ENCODE measurements around the gene SCML1. TPM values are rescaled to one million over a fixed set of nuclear protein-coding genes. Genes with fewer than 3 reads are reported as not detected.

SCML1 gene
- total RNA-seq, 1 donor from 2014 or later, result 6.8 TPM

DNA sequence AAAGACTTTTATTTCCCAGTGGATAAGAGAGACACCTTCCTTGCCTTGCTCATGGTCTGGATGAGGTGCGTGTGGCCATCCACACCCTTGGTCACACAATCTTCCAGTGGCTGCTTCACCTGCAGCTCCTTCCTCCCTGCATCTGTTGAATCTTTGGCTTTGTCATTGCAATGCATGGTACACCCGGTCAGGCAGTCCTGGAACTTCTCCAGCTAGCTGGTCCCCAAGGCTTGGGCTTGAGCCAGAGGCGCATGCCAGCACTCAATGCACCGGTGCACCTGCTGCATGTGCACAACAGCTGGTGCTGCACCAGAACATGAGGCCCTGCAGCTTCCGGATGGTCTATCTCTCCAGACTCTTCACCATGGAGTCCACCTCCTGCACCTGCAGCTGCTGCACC, 31.7 kb downstream of the SCML1 start:
- H3K27ac ChIP-seq (replicated peaks), result no peak overlapping the region
- no peaks in the 10 kb centered on the region for H3K36me3 ChIP-seq
- H3K9me3 ChIP-seq (replicated peaks), result no peaks in the 10 kb centered on the region
- no peaks in the 10 kb centered on the region for H3K27me3 ChIP-seq (ENCODE audit: low read depth)
- no peak overlapping the region for H3K4me3 ChIP-seq
- H3K4me1 ChIP-seq, result no peaks in the 10 kb centered on the region
- DNase-seq, result no peak
- intact Hi-C loops (cut with micrococcal nuclease), result no loop called here
- TF ChIP-seq, protein P1, sequence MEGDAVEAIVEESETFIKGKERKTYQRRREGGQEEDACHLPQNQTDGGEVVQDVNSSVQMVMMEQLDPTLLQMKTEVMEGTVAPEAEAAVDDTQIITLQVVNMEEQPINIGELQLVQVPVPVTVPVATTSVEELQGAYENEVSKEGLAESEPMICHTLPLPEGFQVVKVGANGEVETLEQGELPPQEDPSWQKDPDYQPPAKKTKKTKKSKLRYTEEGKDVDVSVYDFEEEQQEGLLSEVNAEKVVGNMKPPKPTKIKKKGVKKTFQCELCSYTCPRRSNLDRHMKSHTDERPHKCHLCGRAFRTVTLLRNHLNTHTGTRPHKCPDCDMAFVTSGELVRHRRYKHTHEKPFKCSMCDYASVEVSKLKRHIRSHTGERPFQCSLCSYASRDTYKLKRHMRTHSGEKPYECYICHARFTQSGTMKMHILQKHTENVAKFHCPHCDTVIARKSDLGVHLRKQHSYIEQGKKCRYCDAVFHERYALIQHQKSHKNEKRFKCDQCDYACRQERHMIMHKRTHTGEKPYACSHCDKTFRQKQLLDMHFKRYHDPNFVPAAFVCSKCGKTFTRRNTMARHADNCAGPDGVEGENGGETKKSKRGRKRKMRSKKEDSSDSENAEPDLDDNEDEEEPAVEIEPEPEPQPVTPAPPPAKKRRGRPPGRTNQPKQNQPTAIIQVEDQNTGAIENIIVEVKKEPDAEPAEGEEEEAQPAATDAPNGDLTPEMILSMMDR (IDR thresholded peaks at IDR 0.05; ENCODE audit: borderline replicate concordance), result no peak

DNA sequence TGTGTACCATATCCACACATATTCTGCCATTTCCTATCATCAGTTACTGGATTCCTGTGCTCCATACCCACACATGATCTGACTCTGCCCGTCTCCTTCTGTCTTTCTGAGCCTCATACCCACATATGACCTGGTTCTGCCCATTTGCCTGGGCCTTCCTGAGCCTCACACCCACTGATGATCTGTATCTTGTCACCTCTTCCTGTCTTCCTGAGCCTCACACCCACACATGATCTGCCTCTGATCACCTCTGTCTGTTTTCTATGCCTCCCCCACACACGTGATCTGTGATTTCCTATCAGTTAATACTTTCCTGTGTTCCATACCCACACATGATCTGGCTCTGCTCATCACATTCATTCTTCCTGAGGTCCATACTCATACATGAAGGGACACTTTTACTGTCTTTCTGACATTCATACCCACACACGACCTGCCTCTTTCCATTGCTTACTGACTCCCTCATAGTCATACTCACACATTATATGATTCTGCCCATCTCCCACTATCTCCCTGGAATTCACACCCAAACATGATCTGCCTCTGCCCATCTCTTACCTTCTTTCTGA, 32.5 kb downstream of the SCML1 start:
- no peaks in the 10 kb centered on the region for H3K9me3 ChIP-seq (replicated peaks)
- no peaks in the 10 kb centered on the region for H3K27me3 ChIP-seq (ENCODE audit: low read depth)
- intact Hi-C loops (cut with micrococcal nuclease), result no loop called here
- H3K4me3 ChIP-seq, result no peak overlapping the region
- TF ChIP-seq, protein P1 (IDR thresholded peaks at IDR 0.05; ENCODE audit: borderline replicate concordance), result no peak
- no peaks in the 10 kb centered on the region for H3K36me3 ChIP-seq
- no peak overlapping the region for H3K27ac ChIP-seq (replicated peaks)
- no peaks in the 10 kb centered on the region for H3K4me1 ChIP-seq
- DNase-seq, result no peak

DNA sequence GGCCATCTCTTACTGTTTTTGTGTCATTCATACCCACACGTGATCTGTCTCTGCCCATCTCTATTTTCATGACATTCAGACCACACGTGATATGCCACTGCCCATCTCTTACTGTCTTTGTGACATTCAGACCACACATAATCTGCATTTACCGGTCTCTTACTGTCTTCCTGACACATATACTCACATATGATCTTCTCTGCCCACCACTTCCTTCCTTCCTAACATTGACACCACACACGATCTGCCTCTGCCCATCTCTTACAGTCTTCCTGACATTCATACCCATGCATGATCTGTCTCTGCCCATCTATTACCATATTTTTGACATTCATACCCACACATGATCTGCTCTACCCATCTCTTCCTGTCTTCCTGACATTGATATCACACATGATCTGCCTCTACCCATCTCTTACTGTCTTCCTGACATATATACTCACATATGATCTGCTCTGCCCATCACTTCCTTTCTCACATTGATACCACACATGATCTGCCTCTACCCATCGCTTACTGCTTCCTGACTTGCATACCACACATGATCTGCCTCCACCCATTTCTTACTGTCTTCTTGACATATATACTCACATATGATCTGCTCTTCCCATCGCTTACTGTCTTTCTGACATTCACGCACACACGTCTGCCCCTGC, 36.1 kb downstream of the SCML1 start:
- no peaks in the 10 kb centered on the region for H3K9me3 ChIP-seq (replicated peaks)
- no peak overlapping the region for H3K27ac ChIP-seq (replicated peaks)
- no peak overlapping the region for H3K4me3 ChIP-seq
- TF ChIP-seq, protein P1 (IDR thresholded peaks at IDR 0.05; ENCODE audit: borderline replicate concordance), result no peak
- no peak for DNase-seq
- no peaks in the 10 kb centered on the region for H3K27me3 ChIP-seq (ENCODE audit: low read depth)
- no peaks in the 10 kb centered on the region for H3K4me1 ChIP-seq
- H3K36me3 ChIP-seq, result no peaks in the 10 kb centered on the region
- intact Hi-C loops (cut with micrococcal nuclease), result no loop called here

DNA sequence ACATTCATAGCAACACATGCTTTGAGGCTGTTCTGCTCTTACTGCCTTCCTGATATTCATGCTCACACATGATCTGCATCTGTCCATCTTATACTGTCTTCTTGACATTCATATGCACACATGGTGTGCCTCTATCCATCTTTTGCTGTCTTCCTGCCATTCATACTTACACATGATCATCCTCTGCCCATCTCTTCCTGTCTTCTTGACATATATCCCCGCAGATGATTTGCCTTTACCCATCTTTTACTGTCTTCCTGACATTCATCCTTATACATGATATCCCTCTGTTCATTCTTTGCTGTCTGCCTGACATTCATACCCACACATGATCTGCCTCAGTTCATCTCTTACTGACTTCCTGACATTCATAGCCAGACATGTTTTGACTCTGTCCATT, 36.8 kb downstream of the SCML1 start:
- intact Hi-C loops (cut with micrococcal nuclease), result no loop called here
- Histone ChIP-seq H3K4me3 (no peak overlapping the region), H3K27ac (replicated peaks) (no peak overlapping the region), H3K9me3 (replicated peaks) (no peaks in the 10 kb centered on the region), H3K36me3 (no peaks in the 10 kb centered on the region), H3K4me1 (no peaks in the 10 kb centered on the region), H3K27me3 (ENCODE audit: low read depth) (no peaks in the 10 kb centered on the region)
- DNase-seq, result no peak
- TF ChIP-seq, protein P1 (IDR thresholded peaks at IDR 0.05; ENCODE audit: borderline replicate concordance), result no peak

DNA sequence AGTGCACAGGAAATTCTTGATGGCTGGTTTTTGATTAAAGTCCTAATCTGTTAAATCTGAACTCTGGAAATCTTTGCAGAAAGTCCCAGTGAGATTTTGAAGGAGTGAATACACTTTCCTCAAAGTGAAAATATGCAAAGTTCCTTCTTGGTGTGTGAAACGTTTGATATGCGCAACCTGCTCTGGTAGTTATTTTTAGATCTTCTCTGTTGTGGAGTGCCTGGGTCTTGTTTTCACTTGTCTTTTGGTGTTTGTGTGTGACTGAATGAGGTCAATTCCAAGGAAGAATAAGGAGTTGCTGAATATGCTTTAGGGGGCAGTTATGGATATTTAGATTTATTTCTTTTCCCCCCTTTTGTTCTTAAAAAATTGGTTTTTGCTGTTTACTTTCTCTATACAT, 41.7 kb downstream of the SCML1 start:
- DNase-seq, result no peak
- H3K9me3 ChIP-seq (replicated peaks), result no peaks in the 10 kb centered on the region
- TF ChIP-seq, protein P1 (IDR thresholded peaks at IDR 0.05; ENCODE audit: borderline replicate concordance), result no peak
- no peaks in the 10 kb centered on the region for H3K27me3 ChIP-seq (ENCODE audit: low read depth)
- no peak overlapping the region for H3K4me3 ChIP-seq
- no peaks in the 10 kb centered on the region for H3K36me3 ChIP-seq
- no peak overlapping the region for H3K27ac ChIP-seq (replicated peaks)
- no peaks in the 10 kb centered on the region for H3K4me1 ChIP-seq
- intact Hi-C loops (cut with micrococcal nuclease), result no loop called here
